K562 (cell line): ENCODE results near the gene AQP9. TPM values are rescaled to one million over a fixed set of nuclear protein-coding genes. Genes with fewer than 3 reads are reported as not detected.

Experiments
- BHLHE40 ChIP-seq: IDR thresholded peaks from 2 replicates; pipeline ENCODE4 v1.6.1; 2011; ENCODE audit warnings: low read length, improper control_type of control experiment
- CBX5 ChIP-seq: IDR thresholded peaks from 2 replicates; pipeline ENCODE4 v1.6.1; 2014; ENCODE audit warnings: low read depth, borderline replicate concordance
- CC2D1A ChIP-seq: fragments of 450-650 bp; IDR thresholded peaks from 2 replicates; pipeline ENCODE4 v1.6.1; 2017; ENCODE audit warnings: mild to moderate bottlenecking
- CCNT2 ChIP-seq: IDR thresholded peaks from 2 replicates; pipeline ENCODE4 v1.6.1; 2011; ENCODE audit warnings: borderline replicate concordance, low read depth, mild to moderate bottlenecking, moderate library complexity, mixed read lengths, low read length; ENCODE audit not compliant: insufficient read length; ENCODE audit errors: extremely low read depth
- FOXJ3 ChIP-seq: sonication (generic); formaldehyde crosslinking; IDR thresholded peaks from 2 replicates; pipeline ENCODE4 v1.4.0; 2020; ENCODE audit warnings: mild to moderate bottlenecking, missing genetic modification reagents
- GTF2A2 ChIP-seq: IDR thresholded peaks from 2 replicates; pipeline ENCODE4 v1.6.1; 2016; ENCODE audit warnings: mild to moderate bottlenecking, missing genetic modification characterization, missing compliant biosample characterization
- KDM4B ChIP-seq, 2 experiments: fragments of 450-650 bp in 1 of 2; sonication (generic) in 1 of 2; IDR thresholded peaks; 2 replicates each; pipeline ENCODE4 v1.6.1; 2016 to 2017; ENCODE audit warnings: borderline replicate concordance in 2 of 2, antibody characterized with exemption in 1 of 2, low read depth in 1 of 2, mild to moderate bottlenecking in 1 of 2
- LCOR ChIP-seq: sonication (generic); formaldehyde crosslinking; IDR thresholded peaks from 2 replicates; pipeline ENCODE4 v1.8.0; 2022; ENCODE audit warnings: mild to moderate bottlenecking, missing genetic modification reagents
- RB1 ChIP-seq: fragments of 450-650 bp; IDR thresholded peaks from 2 replicates; pipeline ENCODE4 v1.6.1; 2017; ENCODE audit warnings: low read depth, mild to moderate bottlenecking
- RBM17 ChIP-seq: fragments of 200-400 bp; formaldehyde crosslinking; IDR thresholded peaks from 2 replicates; pipeline ENCODE4 v1.6.1; 2017; ENCODE audit warnings: low read depth, mild to moderate bottlenecking, low read length, borderline replicate concordance
- RCOR1 ChIP-seq, 2 experiments: IDR thresholded peaks; 2 replicates each; pipeline ENCODE4 v1.6.1; 2012; ENCODE audit warnings: low read depth in 2 of 2, low read length in 2 of 2, borderline replicate concordance in 1 of 2, improper control_type of control experiment in 1 of 2
- SMC3 ChIP-seq: conservative IDR thresholded peaks from 2 replicates; pipeline ENCODE4 v1.6.1; 2011; ENCODE audit warnings: low read depth, low read length, improper control_type of control experiment; ENCODE audit not compliant: insufficient read depth
- STAG1 ChIP-seq: sonication (generic); formaldehyde crosslinking; IDR thresholded peaks from 2 replicates; pipeline ENCODE4 v1.5.0; 2020; ENCODE audit warnings: missing genetic modification reagents, borderline replicate concordance
- TCF3 ChIP-seq: sonication (generic); formaldehyde crosslinking; IDR thresholded peaks from 2 replicates; pipeline ENCODE4 v1.4.0; 2020; ENCODE audit warnings: mild to moderate bottlenecking, missing genetic modification reagents
- YY1 ChIP-seq, 3 experiments: IDR thresholded peaks; 2 replicates each; pipeline ENCODE4 v1.6.1; 2011; ENCODE audit warnings: low read length in 2 of 3, mild to moderate bottlenecking in 2 of 3, moderate library complexity in 2 of 3, borderline replicate concordance in 1 of 3, control low read depth in 1 of 3, low read depth in 1 of 3; ENCODE audit not compliant: insufficient read depth in 3 of 3, insufficient replicate concordance in 2 of 3, control insufficient read depth in 1 of 3, insufficient read length in 1 of 3; ENCODE audit errors: extremely low read depth in 1 of 3
- ZNF24 ChIP-seq: fragments of 450-650 bp; IDR thresholded peaks from 2 replicates; pipeline ENCODE4 v1.6.1; 2016
- ZNF584 ChIP-seq: fragments of 200-800 bp; sonication (Bioruptor generic); IDR thresholded peaks from 2 replicates; pipeline ENCODE4 v1.6.1; 2016; ENCODE audit warnings: low read depth, mild to moderate bottlenecking, missing genetic modification characterization, missing compliant biosample characterization
- polyA plus RNA-seq, 8 experiments: library from polyadenylated mRNA; depleted of rRNA in 4 of 8; stranded (reverse) in 5 of 8; unstranded in 3 of 8; fragments of >200 nt; fragmentation: Nextera tagmentation in 2 of 8; fragmentation: Illumina TruSeq in 1 of 8; extraction: Ambion mirVana in 2 of 8; extraction: Trizol in 1 of 8; gene quantifications; 2 replicates each; pipeline versions ENCODE4 v1.2.1 to v1.2.3, GENCODE V29; 2011 to 2014; ENCODE audit warnings: inconsistent platforms in 1 of 8, missing spikeins in 1 of 8
- total RNA-seq, 7 experiments: library from RNA; depleted of rRNA in 6 of 7; stranded (reverse); fragments of >200 nt in 6 of 7; fragmentation: Illumina TruSeq in 2 of 7; extraction: Trizol in 2 of 7; gene quantifications; 2 replicates each; pipeline versions ENCODE4 v1.2.1 to v1.2.3, GENCODE V29; 2011 to 2021; ENCODE audit warnings: low replicate concordance in 1 of 7
- TF ChIP-seq, protein P1 (sequence below), 2 experiments: fragments of 450-650 bp in 1 of 2; IDR thresholded peaks; 2 replicates each; pipeline ENCODE4 v1.6.1; 2011 to 2017; ENCODE audit warnings: low read depth in 2 of 2, antibody characterized with exemption in 1 of 2, borderline replicate concordance in 1 of 2, low read length in 1 of 2, mild to moderate bottlenecking in 1 of 2, mixed read lengths in 1 of 2; ENCODE audit not compliant: control insufficient read depth in 1 of 2
- TF ChIP-seq, protein P2 (sequence below): IDR thresholded peaks from 2 replicates; pipeline ENCODE4 v1.6.1; 2012; ENCODE audit warnings: low read depth, low read length, improper control_type of control experiment, borderline replicate concordance
- TF ChIP-seq, protein P3 (sequence below): fragments of 450-650 bp; formaldehyde crosslinking; IDR thresholded peaks from 2 replicates; pipeline ENCODE4 v1.4.0; 2020; ENCODE audit warnings: mild to moderate bottlenecking, mixed read lengths

The AQP9 gene
- total and polyA plus RNA-seq, 9 of the 15 experiments (the other 6 are each of a cell fraction or from before 2014, with no cell fraction given) = 0.04 to 0.33 (median 0.07) TPM; not detected in 4

DNA sequence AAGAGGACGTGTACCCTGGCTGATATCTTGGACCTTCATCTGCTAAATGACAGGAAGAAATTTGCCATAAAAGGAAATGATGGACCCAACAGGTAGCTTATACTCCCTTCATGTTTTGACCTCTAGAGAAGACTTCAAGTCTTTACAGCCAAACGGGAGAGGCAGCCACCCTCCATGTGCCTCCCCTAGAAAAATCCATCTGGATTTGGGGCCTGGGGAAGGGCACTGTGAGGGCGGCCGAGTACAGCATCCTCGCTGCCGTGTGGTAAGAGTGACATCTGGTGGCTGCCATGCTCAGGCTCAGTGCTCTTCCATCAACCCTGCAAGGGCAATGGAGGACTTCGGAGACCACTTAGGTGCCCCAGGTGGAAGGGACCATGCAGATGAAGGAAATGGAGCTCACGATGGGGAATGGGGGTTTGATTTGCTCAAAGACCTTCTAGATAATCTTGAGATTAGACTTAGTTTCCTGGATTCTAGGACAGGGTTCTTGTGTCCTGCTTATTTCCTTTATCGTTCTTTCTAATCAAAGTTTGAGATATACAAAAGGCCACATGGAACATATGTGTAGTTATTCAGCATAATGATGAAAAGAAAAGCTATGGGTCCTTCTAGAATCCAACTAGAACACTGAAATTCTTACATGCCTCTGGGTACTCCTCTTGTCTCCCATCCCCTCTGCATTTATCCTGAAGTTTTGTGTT, 44.4 kb downstream of the AQP9 start (continued):
- TF ChIP-seq, protein P1, sequence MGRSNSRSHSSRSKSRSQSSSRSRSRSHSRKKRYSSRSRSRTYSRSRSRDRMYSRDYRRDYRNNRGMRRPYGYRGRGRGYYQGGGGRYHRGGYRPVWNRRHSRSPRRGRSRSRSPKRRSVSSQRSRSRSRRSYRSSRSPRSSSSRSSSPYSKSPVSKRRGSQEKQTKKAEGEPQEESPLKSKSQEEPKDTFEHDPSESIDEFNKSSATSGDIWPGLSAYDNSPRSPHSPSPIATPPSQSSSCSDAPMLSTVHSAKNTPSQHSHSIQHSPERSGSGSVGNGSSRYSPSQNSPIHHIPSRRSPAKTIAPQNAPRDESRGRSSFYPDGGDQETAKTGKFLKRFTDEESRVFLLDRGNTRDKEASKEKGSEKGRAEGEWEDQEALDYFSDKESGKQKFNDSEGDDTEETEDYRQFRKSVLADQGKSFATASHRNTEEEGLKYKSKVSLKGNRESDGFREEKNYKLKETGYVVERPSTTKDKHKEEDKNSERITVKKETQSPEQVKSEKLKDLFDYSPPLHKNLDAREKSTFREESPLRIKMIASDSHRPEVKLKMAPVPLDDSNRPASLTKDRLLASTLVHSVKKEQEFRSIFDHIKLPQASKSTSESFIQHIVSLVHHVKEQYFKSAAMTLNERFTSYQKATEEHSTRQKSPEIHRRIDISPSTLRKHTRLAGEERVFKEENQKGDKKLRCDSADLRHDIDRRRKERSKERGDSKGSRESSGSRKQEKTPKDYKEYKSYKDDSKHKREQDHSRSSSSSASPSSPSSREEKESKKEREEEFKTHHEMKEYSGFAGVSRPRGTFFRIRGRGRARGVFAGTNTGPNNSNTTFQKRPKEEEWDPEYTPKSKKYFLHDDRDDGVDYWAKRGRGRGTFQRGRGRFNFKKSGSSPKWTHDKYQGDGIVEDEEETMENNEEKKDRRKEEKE (IDR thresholded peaks at IDR 0.05; ENCODE audit: borderline replicate concordance in 1 of 2, control insufficient read depth in 1 of 2, low read depth in 2 of 2, low read length in 1 of 2) = no peak
- no peak for TF ChIP-seq RBM17
- peak; percentile 97 for TF ChIP-seq STAG1 (CRISPR knock-in tag)
- TF ChIP-seq RCOR1 (IDR thresholded peaks at IDR 0.05; ENCODE audit: borderline replicate concordance in 1 of 2, low read depth in 2 of 2, low read length in 2 of 2) = peak in 1 of 2 experiments; percentile 62; a peak in 1 of 4 replicates
- 0 out of 2 replicates have a peak, but pooled peaks have one; percentile 41 for TF ChIP-seq ZNF24
- TF ChIP-seq, protein P2, sequence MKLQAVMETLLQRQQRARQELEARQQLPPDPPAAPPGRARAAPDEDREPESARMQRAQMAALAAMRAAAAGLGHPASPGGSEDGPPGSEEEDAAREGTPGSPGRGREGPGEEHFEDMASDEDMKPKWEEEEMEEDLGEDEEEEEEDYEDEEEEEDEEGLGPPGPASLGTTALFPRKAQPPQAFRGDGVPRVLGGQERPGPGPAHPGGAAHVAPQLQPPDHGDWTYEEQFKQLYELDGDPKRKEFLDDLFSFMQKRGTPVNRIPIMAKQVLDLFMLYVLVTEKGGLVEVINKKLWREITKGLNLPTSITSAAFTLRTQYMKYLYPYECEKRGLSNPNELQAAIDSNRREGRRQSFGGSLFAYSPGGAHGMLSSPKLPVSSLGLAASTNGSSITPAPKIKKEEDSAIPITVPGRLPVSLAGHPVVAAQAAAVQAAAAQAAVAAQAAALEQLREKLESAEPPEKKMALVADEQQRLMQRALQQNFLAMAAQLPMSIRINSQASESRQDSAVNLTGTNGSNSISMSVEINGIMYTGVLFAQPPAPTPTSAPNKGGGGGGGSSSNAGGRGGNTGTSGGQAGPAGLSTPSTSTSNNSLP = no peak; the same call in 1 of the 2 replicates
- TF ChIP-seq FOXJ3 (CRISPR knock-in tag) = no peak
- TF ChIP-seq YY1 (IDR thresholded peaks at IDR 0.05; ENCODE audit: borderline replicate concordance in 1 of 3, control insufficient read depth in 1 of 3, extremely low read depth in 1 of 3, insufficient read depth in 3 of 3, insufficient read length in 1 of 3, insufficient replicate concordance in 2 of 3, low read depth in 1 of 3, low read length in 2 of 3) = peak in 2 of 3 experiments; percentile 37 to 70
- no peak for TF ChIP-seq CCNT2
- TF ChIP-seq CBX5 = 0 out of 2 replicates have a peak, but pooled peaks have one; percentile 30
- TF ChIP-seq ZNF584 (CRISPR knock-in tag) = no peak
- peak; percentile 24; the same call in 1 of the 2 replicates for TF ChIP-seq BHLHE40
- peak; percentile 25; the same call in 1 of the 2 replicates for TF ChIP-seq TCF3 (CRISPR knock-in tag)
- TF ChIP-seq GTF2A2 (tag) = no peak
- TF ChIP-seq LCOR (CRISPR knock-in tag) = peak; percentile 80; the same call in 1 of the 2 replicates
- TF ChIP-seq KDM4B (IDR thresholded peaks at IDR 0.05; ENCODE audit: borderline replicate concordance in 2 of 2, low read depth in 1 of 2) = no peak
- peak; percentile 94 for TF ChIP-seq CC2D1A
- peak; percentile 51 for TF ChIP-seq RB1
- peak; percentile 97 for TF ChIP-seq SMC3
- TF ChIP-seq, protein P3, sequence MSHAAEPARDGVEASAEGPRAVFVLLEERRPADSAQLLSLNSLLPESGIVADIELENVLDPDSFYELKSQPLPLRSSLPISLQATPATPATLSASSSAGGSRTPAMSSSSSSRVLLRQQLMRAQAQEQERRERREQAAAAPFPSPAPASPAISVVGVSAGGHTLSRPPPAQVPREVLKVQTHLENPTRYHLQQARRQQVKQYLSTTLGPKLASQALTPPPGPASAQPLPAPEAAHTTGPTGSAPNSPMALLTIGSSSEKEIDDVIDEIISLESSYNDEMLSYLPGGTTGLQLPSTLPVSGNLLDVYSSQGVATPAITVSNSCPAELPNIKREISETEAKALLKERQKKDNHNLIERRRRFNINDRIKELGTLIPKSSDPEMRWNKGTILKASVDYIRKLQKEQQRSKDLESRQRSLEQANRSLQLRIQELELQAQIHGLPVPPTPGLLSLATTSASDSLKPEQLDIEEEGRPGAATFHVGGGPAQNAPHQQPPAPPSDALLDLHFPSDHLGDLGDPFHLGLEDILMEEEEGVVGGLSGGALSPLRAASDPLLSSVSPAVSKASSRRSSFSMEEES (CRISPR knock-in tag) = no peak
